HL-60 (cell line): Measurements from ENCODE around the gene D2HGDH.

Experiments
- GABPA ChIP-seq: IDR thresholded peaks from 2 replicates; pipeline ENCODE4 v1.6.1; 2012; ENCODE audit warnings: low read depth
- REST ChIP-seq: IDR thresholded peaks from 2 replicates; pipeline ENCODE4 v1.6.1; 2012; ENCODE audit warnings: low read depth; ENCODE audit not compliant: insufficient replicate concordance
- TF ChIP-seq, protein P1 (sequence below): IDR thresholded peaks from one replicate; pipeline ENCODE4 v1.5.1; 2011; ENCODE audit warnings: low read length, control low read depth, inconsistent platforms; ENCODE audit not compliant: insufficient read depth

DNA sequence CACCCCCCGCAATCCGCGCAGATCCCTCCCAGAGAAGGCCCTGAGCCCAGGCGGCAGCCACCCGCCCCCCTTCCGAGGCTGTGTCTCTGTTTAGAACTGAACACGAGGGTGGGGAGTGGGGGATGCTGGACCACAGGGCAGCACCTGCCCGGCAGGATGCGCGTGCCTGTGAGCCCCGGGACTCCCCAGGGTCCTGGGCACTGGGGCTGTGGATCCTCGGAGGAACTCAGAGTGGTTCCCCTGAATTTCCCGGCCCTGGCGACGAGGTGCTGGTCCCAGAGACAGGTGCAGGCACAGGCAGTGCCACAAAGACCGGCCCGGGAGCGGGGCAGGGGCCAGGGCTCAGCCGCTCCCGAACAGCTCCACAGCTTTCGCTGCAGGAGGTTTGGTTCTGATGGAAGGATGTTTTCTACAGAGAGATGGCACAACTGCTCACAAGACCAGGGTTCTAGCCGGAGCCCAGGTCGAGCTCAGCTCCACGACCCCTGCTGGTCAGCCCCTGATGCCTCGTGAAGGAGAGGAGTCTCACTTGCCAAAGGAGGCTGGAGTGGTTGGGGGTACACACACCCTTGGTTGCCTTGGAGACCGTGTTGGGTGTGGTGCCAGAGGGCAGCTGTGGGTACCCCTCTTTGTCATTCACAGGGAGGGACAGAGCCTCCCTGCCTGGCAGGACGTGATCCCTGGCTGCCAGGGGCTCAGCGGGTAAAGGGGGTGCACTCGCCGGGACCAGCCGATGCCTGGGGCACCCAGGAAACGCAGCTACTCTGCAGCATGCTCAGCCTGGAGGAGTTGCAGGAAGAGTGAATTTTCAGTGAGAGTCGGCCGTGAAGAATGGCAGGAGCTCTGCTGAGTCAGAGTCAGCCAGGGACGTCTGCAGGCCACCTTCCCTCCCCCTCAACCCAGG, 70.1 kb downstream of the D2HGDH start:
- TF ChIP-seq, protein P1, sequence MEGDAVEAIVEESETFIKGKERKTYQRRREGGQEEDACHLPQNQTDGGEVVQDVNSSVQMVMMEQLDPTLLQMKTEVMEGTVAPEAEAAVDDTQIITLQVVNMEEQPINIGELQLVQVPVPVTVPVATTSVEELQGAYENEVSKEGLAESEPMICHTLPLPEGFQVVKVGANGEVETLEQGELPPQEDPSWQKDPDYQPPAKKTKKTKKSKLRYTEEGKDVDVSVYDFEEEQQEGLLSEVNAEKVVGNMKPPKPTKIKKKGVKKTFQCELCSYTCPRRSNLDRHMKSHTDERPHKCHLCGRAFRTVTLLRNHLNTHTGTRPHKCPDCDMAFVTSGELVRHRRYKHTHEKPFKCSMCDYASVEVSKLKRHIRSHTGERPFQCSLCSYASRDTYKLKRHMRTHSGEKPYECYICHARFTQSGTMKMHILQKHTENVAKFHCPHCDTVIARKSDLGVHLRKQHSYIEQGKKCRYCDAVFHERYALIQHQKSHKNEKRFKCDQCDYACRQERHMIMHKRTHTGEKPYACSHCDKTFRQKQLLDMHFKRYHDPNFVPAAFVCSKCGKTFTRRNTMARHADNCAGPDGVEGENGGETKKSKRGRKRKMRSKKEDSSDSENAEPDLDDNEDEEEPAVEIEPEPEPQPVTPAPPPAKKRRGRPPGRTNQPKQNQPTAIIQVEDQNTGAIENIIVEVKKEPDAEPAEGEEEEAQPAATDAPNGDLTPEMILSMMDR: no peak
- no peak for TF ChIP-seq REST
- TF ChIP-seq GABPA: no peak
